Fibroblast of the aortic adventitia (primary cell): ENCODE results near the gene HSPG2. TPM values are rescaled to one million over a fixed set of nuclear protein-coding genes. Genes with fewer than 3 reads are reported as not detected.

Experiments used
- DNase-seq: peaks from one replicate; pipeline ENCODE4 v3.0.0-alpha.2; 2010; ENCODE audit warnings: low read depth
- H3K4me3 ChIP-seq: 2 replicates; pipeline ENCODE4 v1.5.1; 2011; ENCODE audit warnings: low read depth, mild to moderate bottlenecking, control low read depth, low read length, moderate library complexity
- CTCF ChIP-seq: IDR thresholded peaks from 2 replicates; pipeline ENCODE4 v1.5.1; 2011; ENCODE audit warnings: mild to moderate bottlenecking, low read length, control low read depth, inconsistent platforms; ENCODE audit not compliant: insufficient read depth
- total RNA-seq: library from RNA; depleted of rRNA; stranded (reverse); fragments of >200 nt; gene quantifications from 2 replicates; pipeline ENCODE4 v1.2.3, GENCODE V29; 2012; ENCODE audit warnings: low replicate concordance

The HSPG2 gene
- total RNA-seq, 1 donor, result 164 TPM

DNA sequence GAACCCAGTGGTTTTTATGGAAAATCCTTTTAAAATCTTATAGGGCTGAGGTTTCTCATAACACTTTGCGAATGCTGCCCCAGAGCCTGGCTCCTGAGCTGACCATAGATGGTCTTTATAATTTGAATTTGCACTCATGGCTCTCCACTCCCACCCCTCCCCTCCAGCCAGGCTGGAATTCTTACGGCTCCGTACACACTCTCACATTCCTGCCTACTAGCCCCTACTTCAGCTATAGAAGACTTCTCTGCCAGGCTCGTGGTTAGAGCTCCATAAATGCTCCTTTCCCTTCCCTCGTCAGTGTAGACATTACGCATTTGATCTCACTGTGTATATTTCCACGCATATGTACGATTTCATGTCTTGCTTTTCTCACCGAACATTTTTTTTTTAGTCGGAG is 5.4 kb upstream of the HSPG2 start:
- DNase-seq, result no peak
- H3K4me3 ChIP-seq, result no peak overlapping the region
- TF ChIP-seq CTCF, result no peak

GRCh38 chr1:21941370-21941769 is 4.3 kb upstream of the HSPG2 start:
- no peak for DNase-seq
- no peak for TF ChIP-seq CTCF
- H3K4me3 ChIP-seq, result no peak overlapping the region

DNA sequence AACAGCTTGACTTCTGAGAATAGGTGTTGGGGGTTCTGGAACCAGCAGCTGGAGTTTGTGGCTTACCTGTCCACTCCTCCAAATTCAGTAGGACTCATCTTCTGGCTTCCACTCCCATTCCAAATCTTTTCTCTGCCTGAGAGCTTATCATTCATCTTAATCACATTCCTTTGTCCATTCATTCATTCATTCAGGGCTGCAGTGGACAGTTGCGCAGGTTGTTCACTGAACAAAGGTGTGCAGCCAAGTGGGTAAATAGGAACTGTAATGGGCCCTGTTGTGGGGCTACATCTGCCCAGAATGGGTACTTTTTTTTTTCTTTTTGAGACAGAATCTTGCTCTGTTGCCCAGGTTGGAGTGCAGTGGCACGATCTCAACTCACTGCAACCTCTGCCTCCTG is 3.4 kb upstream of the HSPG2 start:
- H3K4me3 ChIP-seq, result no peak overlapping the region
- TF ChIP-seq CTCF, result no peak

GRCh38 chr1:21939650-21940374 is 2.7 kb upstream of the HSPG2 start:
- DNase-seq, result peak; percentile 97
- H3K4me3 ChIP-seq, result no peak overlapping the region
- peak; percentile 67 for TF ChIP-seq CTCF

More for the DNA sequence above, 3.4 kb upstream of the HSPG2 start:
- DNase-seq, result no peak

- DNase-seq, result peak; percentile 62
- H3K4me3 ChIP-seq, result no peak overlapping the region
- TF ChIP-seq CTCF, result no peak
Measured at GRCh38 chr1:21938732-21939538, 1.8 kb upstream of the HSPG2 start.

GRCh38 chr1:21937372-21938121 is 437 bp upstream of the HSPG2 start:
- no peak for TF ChIP-seq CTCF
- DNase-seq, result peak; percentile 75
- H3K4me3 ChIP-seq, result peak overlapping the region; percentile 22
